ENCODE data around the gene CRIP2. TPM values are rescaled to one million over a fixed set of nuclear protein-coding genes. Genes with fewer than 3 reads are reported as not detected.
A peak's percentile ranks its signal among the peaks of the same experiment; 100 is the strongest.

The CRIP2 gene
- total and polyA plus RNA-seq, 2 of the 13 experiments (the other 11 are each of a cell fraction or from before 2014, with no cell fraction given): 31.6 to 37.9 TPM

GRCh38 chr14:105474483-105475268 lies at the start of gene CRIP2 (continued):
- no peak for TF ChIP-seq ZKSCAN5 (CRISPR knock-in tag; IDR thresholded peaks at IDR 0.05)
- no peak for TF ChIP-seq ASH2L (IDR thresholded peaks at IDR 0.05; ENCODE audit: insufficient read length, low read depth, low read length)
- peak; percentile 96 for TF ChIP-seq ZNF777 (CRISPR knock-in tag; IDR thresholded peaks at IDR 0.05)
- no peak for TF ChIP-seq USF2 (IDR thresholded peaks at IDR 0.05; ENCODE audit: low read depth, low read length)
- TF ChIP-seq USF2 (CRISPR knock-in tag; IDR thresholded peaks at IDR 0.05; ENCODE audit: borderline replicate concordance): no peak
- TF ChIP-seq ARNT2 (CRISPR knock-in tag; IDR thresholded peaks at IDR 0.05; ENCODE audit: low read depth): no peak
- TF ChIP-seq ZFY (CRISPR knock-in tag; IDR thresholded peaks at IDR 0.05): peak; percentile 11; the same call in 1 of the 2 replicates
- 0 out of 2 replicates have a peak, but pooled peaks have one; percentile 1 for TF ChIP-seq TFDP2 (CRISPR knock-in tag; IDR thresholded peaks at IDR 0.05)
- no peak for TF ChIP-seq LRRFIP1 (CRISPR knock-in tag; conservative IDR thresholded peaks at IDR 0.05)
- no peak for TF ChIP-seq FOXP4 (CRISPR knock-in tag; IDR thresholded peaks at IDR 0.05)
- no peak for TF ChIP-seq ZNF556 (CRISPR knock-in tag; IDR thresholded peaks at IDR 0.05; ENCODE audit: borderline replicate concordance)

All from HepG2 (cell line).